H1 (cell line): ENCODE measurements around the gene KCNQ1.

Experiments
- KDM1A ChIP-seq: fragments of 200-600, 300-600 bp; sonication (generic); IDR thresholded peaks from 2 replicates; pipeline ENCODE4 v1.7.1; 2016; ENCODE audit warnings: mild to moderate bottlenecking, low read length, borderline replicate concordance
- TF ChIP-seq, protein P1 (sequence below), 3 experiments: IDR thresholded peaks; 1 replicate in 2 of 3; 2 replicates in 1 of 3; pipeline versions ENCODE4 v1.5.1 to v1.6.1; 2011; ENCODE audit warnings: low read length in 3 of 3, mild to moderate bottlenecking in 3 of 3, inconsistent platforms in 2 of 3, low read depth in 1 of 3, moderate library complexity in 1 of 3; ENCODE audit not compliant: insufficient read depth in 1 of 3; ENCODE audit errors: control extremely low read depth in 1 of 3

DNA sequence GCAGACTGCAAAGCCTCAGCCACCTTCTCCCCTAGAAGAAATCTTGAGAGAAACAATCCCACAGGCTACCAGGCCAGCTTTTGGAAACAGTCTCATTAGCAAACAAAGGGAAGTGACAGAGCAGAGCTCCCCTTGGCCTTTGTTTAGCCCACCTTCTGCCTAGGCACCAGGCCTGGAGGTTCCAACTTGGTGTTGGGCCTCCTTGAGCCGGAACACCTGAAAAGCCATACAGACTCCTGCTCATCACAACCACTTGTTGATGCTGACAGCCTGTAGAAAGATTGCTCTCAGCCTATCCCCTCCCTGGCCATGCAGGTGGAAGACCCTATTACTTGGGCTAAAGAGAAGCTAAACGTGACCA lies 228.4 kb downstream of the KCNQ1 start:
- TF ChIP-seq, protein P1, sequence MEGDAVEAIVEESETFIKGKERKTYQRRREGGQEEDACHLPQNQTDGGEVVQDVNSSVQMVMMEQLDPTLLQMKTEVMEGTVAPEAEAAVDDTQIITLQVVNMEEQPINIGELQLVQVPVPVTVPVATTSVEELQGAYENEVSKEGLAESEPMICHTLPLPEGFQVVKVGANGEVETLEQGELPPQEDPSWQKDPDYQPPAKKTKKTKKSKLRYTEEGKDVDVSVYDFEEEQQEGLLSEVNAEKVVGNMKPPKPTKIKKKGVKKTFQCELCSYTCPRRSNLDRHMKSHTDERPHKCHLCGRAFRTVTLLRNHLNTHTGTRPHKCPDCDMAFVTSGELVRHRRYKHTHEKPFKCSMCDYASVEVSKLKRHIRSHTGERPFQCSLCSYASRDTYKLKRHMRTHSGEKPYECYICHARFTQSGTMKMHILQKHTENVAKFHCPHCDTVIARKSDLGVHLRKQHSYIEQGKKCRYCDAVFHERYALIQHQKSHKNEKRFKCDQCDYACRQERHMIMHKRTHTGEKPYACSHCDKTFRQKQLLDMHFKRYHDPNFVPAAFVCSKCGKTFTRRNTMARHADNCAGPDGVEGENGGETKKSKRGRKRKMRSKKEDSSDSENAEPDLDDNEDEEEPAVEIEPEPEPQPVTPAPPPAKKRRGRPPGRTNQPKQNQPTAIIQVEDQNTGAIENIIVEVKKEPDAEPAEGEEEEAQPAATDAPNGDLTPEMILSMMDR (IDR thresholded peaks at IDR 0.05; ENCODE audit: control extremely low read depth in 1 of 3, insufficient read depth in 1 of 3, low read depth in 1 of 3, low read length in 3 of 3), result no peak
- TF ChIP-seq KDM1A, result no peak
